Aortic smooth muscle cell (primary cell): ENCODE results near the gene KRT16. TPM values are rescaled to one million over a fixed set of nuclear protein-coding genes. Genes with fewer than 3 reads are reported as not detected.

ENCODE experiments used
- total RNA-seq: library from RNA; depleted of rRNA; stranded (reverse); fragments of >200 nt; gene quantifications from 2 replicates; pipeline ENCODE4 v1.2.3, GENCODE V29; 2014

KRT16 gene
- total RNA-seq = 0.79 and 1.4 TPM in 2 replicates

GRCh38 chr17:41612376-41613160 is at the start of gene KRT16:
KRT16 (minus strand) TSS chr17:41612767; CDS start chr17:41612688, 79 bp downstream.

GRCh38 chr17:41624208-41625101 is 11.9 kb upstream of the KRT16 start, which contains the start of gene KRT17:
KRT17 (minus strand) TSS chr17:41624575; CDS start chr17:41624509, 66 bp downstream.

GRCh38 chr17:41586863-41587495 is 25.6 kb downstream of the KRT16 start, which contains the start of gene KRT14:
KRT14 (minus strand) TSS chr17:41586895; CDS start chr17:41586834, 61 bp downstream.

GRCh38 chr17:41571561-41572434 is 40.8 kb downstream of the KRT16 start, which contains the start of gene KRT9:
KRT9 (minus strand) TSS chr17:41572059; CDS start chr17:41571992, 67 bp downstream.

Other genes starting within 250 kb of the KRT16 start
- gene KRT33B, start 243.0 kb downstream of the KRT16 start, total RNA-seq = not detected in 2 replicates
- gene KRT34, start 230.5 kb downstream of the KRT16 start, total RNA-seq = not detected in 2 replicates
- not detected in 2 replicates for gene KRT31, start 215.2 kb downstream of the KRT16 start, total RNA-seq
- gene KRT37, start 188.2 kb downstream of the KRT16 start, total RNA-seq = not detected in 2 replicates
- gene KRT38, start 171.8 kb downstream of the KRT16 start, total RNA-seq = not detected in 2 replicates
- gene KRT32, start 145.4 kb downstream of the KRT16 start, total RNA-seq = not detected in 2 replicates
- not detected in 2 replicates for gene KRT35, start 131.6 kb downstream of the KRT16 start, total RNA-seq
- gene KRT36, start 122.9 kb downstream of the KRT16 start, total RNA-seq = 0.13 TPM in 1 of 2 replicates, not detected in the other
- gene KRT13, start 107.2 kb downstream of the KRT16 start, total RNA-seq = not detected in 2 replicates
- gene KRT15, start 93.9 kb downstream of the KRT16 start, total RNA-seq = 2.5 and 3.0 TPM in 2 replicates
- gene KRT19, start 84.5 kb downstream of the KRT16 start, total RNA-seq = 25.1 and 30.7 TPM in 2 replicates
- not detected in 2 replicates for gene KRT9, start 40.7 kb downstream of the KRT16 start, total RNA-seq
- 1.1 TPM in 1 of 2 replicates, not detected in the other for gene KRT14, start 25.9 kb downstream of the KRT16 start, total RNA-seq
- gene KRT17, start 11.8 kb upstream of the KRT16 start, total RNA-seq = 7.1 and 7.4 TPM in 2 replicates
- gene EIF1, start 76.1 kb upstream of the KRT16 start, total RNA-seq = 73.1 and 112 TPM in 2 replicates
- not detected in 2 replicates for gene GAST, start 99.6 kb upstream of the KRT16 start, total RNA-seq
- gene HAP1, start 121.9 kb upstream of the KRT16 start, total RNA-seq = not detected in 2 replicates
- gene JUP, start 173.9 kb upstream of the KRT16 start, total RNA-seq = 22.9 and 25.7 TPM in 2 replicates
- gene P3H4, start 199.2 kb upstream of the KRT16 start, total RNA-seq = 77.1 and 77.5 TPM in 2 replicates
- gene FKBP10, start 200.2 kb upstream of the KRT16 start, total RNA-seq = 354 and 420 TPM in 2 replicates
- 64.6 and 70.0 TPM in 2 replicates for gene NT5C3B, start 223.5 kb upstream of the KRT16 start, total RNA-seq
- 0.13 TPM in 1 of 2 replicates, not detected in the other for gene KLHL10, start 225.1 kb upstream of the KRT16 start, total RNA-seq